ENCODE data around the gene SEMA4B.

SEMA4B gene

GRCh38 chr15:90177012-90177411 lies 24.1 kb upstream of the SEMA4B start:
- peaks cover 10 to 18% of the 10 kb centered on the region in 2 experiments for H3K4me1 ChIP-seq (ENCODE audit: control insufficient read depth in 1 of 2, insufficient read depth in 1 of 2, low read depth in 1 of 2, low read length in 1 of 2)
- no peak overlapping the region for H3K4me3 ChIP-seq (ENCODE audit: low read depth in 1 of 2, low read length in 1 of 2)
- H3K27ac ChIP-seq, result no peak overlapping the region
- no peaks in the 10 kb centered on the region for H3K27me3 ChIP-seq
- no peaks in the 10 kb centered on the region for H3K36me3 ChIP-seq
- H3K9me3 ChIP-seq, result no peaks in the 10 kb centered on the region
- TF ChIP-seq, protein P1, sequence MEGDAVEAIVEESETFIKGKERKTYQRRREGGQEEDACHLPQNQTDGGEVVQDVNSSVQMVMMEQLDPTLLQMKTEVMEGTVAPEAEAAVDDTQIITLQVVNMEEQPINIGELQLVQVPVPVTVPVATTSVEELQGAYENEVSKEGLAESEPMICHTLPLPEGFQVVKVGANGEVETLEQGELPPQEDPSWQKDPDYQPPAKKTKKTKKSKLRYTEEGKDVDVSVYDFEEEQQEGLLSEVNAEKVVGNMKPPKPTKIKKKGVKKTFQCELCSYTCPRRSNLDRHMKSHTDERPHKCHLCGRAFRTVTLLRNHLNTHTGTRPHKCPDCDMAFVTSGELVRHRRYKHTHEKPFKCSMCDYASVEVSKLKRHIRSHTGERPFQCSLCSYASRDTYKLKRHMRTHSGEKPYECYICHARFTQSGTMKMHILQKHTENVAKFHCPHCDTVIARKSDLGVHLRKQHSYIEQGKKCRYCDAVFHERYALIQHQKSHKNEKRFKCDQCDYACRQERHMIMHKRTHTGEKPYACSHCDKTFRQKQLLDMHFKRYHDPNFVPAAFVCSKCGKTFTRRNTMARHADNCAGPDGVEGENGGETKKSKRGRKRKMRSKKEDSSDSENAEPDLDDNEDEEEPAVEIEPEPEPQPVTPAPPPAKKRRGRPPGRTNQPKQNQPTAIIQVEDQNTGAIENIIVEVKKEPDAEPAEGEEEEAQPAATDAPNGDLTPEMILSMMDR (IDR thresholded peaks at IDR 0.05), result no peak

DNA sequence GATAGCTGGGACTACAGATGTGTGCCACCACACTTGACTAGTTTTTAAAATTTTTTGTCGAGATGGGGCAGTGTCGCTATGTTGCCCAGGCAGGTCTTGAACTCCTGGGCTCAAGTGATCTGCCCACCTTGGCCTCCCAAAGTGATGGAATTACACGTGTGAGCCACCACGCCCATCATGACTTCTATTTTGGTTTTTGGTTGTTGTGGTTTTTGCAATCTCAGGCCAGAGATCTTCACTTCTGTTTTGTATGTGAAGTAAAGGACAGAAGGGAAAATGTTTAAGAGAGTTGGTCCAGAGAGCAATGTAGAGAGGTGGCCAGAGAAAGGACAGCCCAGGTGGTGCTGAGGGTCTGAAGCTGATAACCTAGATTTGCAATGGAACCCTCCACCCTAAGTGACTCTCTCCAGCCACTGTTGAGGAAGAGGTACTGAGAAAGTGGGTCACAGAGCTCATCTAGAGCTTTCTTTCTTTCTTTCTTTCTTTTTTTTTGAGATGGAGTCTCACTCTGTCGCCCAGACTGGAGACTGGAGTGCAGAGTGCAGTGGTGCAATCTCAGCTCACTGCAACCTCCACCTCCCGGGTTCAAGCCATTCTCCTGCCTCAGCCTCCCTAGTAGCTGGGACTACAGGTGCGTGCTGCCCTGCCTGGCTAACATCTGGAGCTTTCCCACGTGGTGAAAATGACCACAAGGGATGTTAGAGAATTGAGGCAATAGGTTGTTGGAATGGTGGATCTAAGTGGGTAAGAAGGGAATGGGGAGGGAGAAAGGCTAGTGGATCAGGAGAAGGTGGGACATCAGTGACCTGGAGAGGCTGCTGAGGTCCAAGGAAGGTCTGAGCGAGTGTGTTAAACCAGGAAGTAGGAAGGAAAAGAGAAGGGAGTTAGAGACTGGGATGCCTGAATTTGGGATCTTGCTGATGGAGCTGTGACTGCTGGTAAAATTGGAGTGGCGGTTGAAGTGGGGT lies 22.4 kb upstream of the SEMA4B start:
- Histone ChIP-seq H3K27ac (peak overlapping the region; percentile 69), H3K9me3 (no peaks in the 10 kb centered on the region)
- TF ChIP-seq, protein P1 (IDR thresholded peaks at IDR 0.05), result no peak

GRCh38 chr15:90181776-90182175 lies 19.4 kb upstream of the SEMA4B start:
- Histone ChIP-seq H3K36me3 (no peaks in the 10 kb centered on the region), H3K27me3 (no peaks in the 10 kb centered on the region), H3K27ac (no peak overlapping the region), H3K9me3 (no peaks in the 10 kb centered on the region), H3K4me1 (ENCODE audit: control insufficient read depth in 1 of 2, insufficient read depth in 1 of 2, low read depth in 1 of 2, low read length in 1 of 2) (peaks cover 27 to 39% of the 10 kb centered on the region in 2 experiments), H3K4me3 (ENCODE audit: low read depth in 1 of 2, low read length in 1 of 2) (no peak overlapping the region)
- TF ChIP-seq, protein P1 (IDR thresholded peaks at IDR 0.05), result no peak

More for the DNA sequence above, 22.4 kb upstream of the SEMA4B start:
- no peaks in the 10 kb centered on the region for H3K36me3 ChIP-seq
- no peak overlapping the region for H3K4me3 ChIP-seq (ENCODE audit: low read depth in 1 of 2, low read length in 1 of 2)
- H3K4me1 ChIP-seq (ENCODE audit: control insufficient read depth in 1 of 2, insufficient read depth in 1 of 2, low read depth in 1 of 2, low read length in 1 of 2), result peaks cover 5 to 14% of the 10 kb centered on the region in 2 experiments
- no peaks in the 10 kb centered on the region for H3K27me3 ChIP-seq

DNA sequence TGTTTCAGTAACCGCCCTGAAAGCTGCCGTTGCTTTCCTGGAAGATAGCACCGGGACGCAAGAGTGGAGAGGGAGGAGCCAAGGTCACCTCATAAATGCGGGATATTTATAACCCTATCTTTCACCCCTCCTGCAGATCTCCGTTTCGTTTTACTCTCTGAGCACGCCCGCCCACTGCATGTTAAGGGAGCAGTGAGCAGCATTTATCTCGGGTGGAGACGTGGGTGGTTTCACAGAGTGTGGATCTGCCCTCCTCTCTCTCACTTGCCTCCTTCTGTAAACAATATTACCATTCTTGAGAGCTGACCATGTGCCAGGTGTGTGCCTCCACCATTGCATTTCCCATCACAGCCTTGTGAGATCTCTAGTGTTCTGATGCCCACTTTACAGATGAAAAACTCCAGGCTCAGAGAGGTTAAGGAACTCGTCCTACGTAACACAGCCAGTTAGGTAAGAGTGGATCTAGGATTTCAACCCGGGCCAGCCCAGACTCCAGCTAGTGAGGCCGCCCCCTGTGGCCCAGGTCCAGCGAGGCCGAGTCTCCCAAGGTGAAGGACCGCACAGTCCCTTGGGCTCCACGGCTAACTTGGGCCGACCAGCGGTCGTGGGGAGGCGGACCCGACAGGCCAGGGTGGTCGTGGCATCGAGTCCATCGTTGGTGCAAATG lies 16.9 kb upstream of the SEMA4B start:
- H3K27me3 ChIP-seq, result no peaks in the 10 kb centered on the region
- peak overlapping the region; percentile 70 to 96 for H3K4me3 ChIP-seq (ENCODE audit: low read depth in 1 of 2, low read length in 1 of 2)
- peaks cover 47 to 50% of the 10 kb centered on the region in 2 experiments for H3K4me1 ChIP-seq (ENCODE audit: control insufficient read depth in 1 of 2, insufficient read depth in 1 of 2, low read depth in 1 of 2, low read length in 1 of 2)
- TF ChIP-seq, protein P1 (IDR thresholded peaks at IDR 0.05), result no peak
- H3K27ac ChIP-seq, result peak overlapping the region; percentile 92
- H3K9me3 ChIP-seq, result no peaks in the 10 kb centered on the region
- H3K36me3 ChIP-seq, result no peaks in the 10 kb centered on the region

DNA sequence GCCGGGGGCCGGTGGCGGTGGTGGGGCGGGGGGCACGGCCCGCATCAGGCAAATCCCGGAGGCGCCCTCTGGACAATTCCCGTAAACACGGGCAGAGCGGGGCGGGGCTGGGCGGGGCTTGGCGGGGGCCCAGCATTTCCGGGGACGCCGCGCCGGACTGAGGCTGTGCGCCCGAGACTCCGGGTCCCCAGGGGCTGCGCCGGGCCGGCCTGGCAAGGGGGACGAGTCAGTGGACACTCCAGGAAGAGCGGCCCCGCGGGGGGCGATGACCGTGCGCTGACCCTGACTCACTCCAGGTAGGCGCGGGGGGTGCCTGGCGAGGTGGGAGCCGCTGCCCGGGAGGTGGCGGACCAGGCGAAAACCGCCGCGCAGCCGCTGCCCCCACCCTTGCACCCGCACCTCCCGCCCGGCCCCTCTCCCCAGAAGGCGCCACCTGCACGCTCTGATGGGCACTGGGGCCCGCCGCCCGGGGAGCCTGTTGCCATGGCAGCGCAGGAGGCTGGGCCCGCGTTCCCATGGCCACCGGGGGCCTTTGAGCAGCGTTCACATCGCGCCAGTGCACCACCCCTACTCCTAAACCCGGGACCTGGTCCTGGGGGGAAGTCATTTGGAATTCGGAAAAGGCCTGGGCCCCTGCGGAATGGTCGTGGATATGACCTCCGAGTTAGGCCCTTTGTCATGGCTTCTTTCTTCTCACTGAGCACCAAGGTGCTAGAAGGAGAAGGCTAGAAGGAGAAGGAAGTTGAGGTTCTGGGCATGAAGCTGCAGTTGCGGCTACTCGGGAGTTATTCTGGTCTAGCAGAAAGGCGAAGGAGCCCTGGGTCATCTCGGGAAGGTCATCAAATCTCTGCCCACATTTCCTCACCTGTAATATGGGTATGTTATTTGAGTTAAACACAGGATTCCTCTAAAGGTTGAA lies 16.1 kb upstream of the SEMA4B start:
- Histone ChIP-seq H3K27me3 (no peaks in the 10 kb centered on the region), H3K4me1 (ENCODE audit: control insufficient read depth in 1 of 2, insufficient read depth in 1 of 2, low read depth in 1 of 2, low read length in 1 of 2) (peaks cover 55 to 58% of the 10 kb centered on the region in 2 experiments), H3K36me3 (peaks cover 2% of the 10 kb centered on the region), H3K27ac (peak overlapping the region; percentile 92), H3K9me3 (no peaks in the 10 kb centered on the region), H3K4me3 (ENCODE audit: low read depth in 1 of 2, low read length in 1 of 2) (peak overlapping the region; percentile 70 to 96)
- TF ChIP-seq, protein P1 (IDR thresholded peaks at IDR 0.05), result no peak
